Skeletal muscle satellite cell (primary cell): Measurements from ENCODE around the gene KPNB1.
A peak's percentile ranks its signal among the peaks of the same experiment; 100 is the strongest.

Source experiments
- H3K27me3 ChIP-seq: 2 replicates; pipeline ENCODE4 v1.7.0; 2013; ENCODE audit warnings: low read length; ENCODE audit not compliant: control insufficient read depth, insufficient read depth
- H3K36me3 ChIP-seq: 2 replicates; pipeline ENCODE4 v1.7.0; 2013; ENCODE audit warnings: mild to moderate bottlenecking, control low read depth, low read length; ENCODE audit not compliant: insufficient read depth
- H3K4me1 ChIP-seq: 2 replicates; pipeline ENCODE4 v1.7.0; 2013; ENCODE audit warnings: low read length; ENCODE audit not compliant: control insufficient read depth, insufficient read depth
- H3K4me2 ChIP-seq: 2 replicates; pipeline ENCODE4 v1.7.0; 2013; ENCODE audit warnings: mild to moderate bottlenecking, low read length
- H3K4me3 ChIP-seq: 2 replicates; pipeline ENCODE4 v1.7.0; 2013; ENCODE audit warnings: low read length
- H3K9ac ChIP-seq: 2 replicates; pipeline ENCODE4 v1.7.0; 2013; ENCODE audit warnings: mild to moderate bottlenecking, low read depth, low read length, moderate library complexity
- H3K9me3 ChIP-seq: replicated peaks from 2 replicates; pipeline ENCODE4 v1.7.0; 2013; ENCODE audit warnings: mild to moderate bottlenecking, control low read depth, low read length

Gene KPNB1

GRCh38 chr17:47638903-47639302 is 10.8 kb upstream of the KPNB1 start:
- Histone ChIP-seq H3K4me1 (peaks cover 3% of the 10 kb centered on the region), H3K36me3 (no peaks in the 10 kb centered on the region), H3K9ac (no peak overlapping the region), H3K9me3 (no peaks in the 10 kb centered on the region), H3K4me3 (no peak overlapping the region), H3K4me2 (no peak overlapping the region), H3K27me3 (no peaks in the 10 kb centered on the region)

- Histone ChIP-seq H3K4me3 (no peak overlapping the region), H3K9ac (no peak overlapping the region), H3K27me3 (no peaks in the 10 kb centered on the region), H3K4me1 (peaks cover 3% of the 10 kb centered on the region), H3K9me3 (no peaks in the 10 kb centered on the region), H3K4me2 (no peak overlapping the region), H3K36me3 (no peaks in the 10 kb centered on the region)
Observed at GRCh38 chr17:47640076-47640475, 9.6 kb upstream of the KPNB1 start.

GRCh38 chr17:47641202-47641601 is 8.5 kb upstream of the KPNB1 start:
- Histone ChIP-seq H3K36me3 (no peaks in the 10 kb centered on the region), H3K9me3 (no peaks in the 10 kb centered on the region), H3K4me1 (peaks cover 3% of the 10 kb centered on the region), H3K4me3 (no peak overlapping the region), H3K9ac (no peak overlapping the region), H3K27me3 (no peaks in the 10 kb centered on the region), H3K4me2 (no peak overlapping the region)

- H3K4me1 ChIP-seq, result peaks cover 3% of the 10 kb centered on the region
- no peak overlapping the region for H3K9ac ChIP-seq
- no peaks in the 10 kb centered on the region for H3K36me3 ChIP-seq
- no peak overlapping the region for H3K4me2 ChIP-seq
- no peaks in the 10 kb centered on the region for H3K9me3 ChIP-seq
- H3K4me3 ChIP-seq, result no peak overlapping the region
- H3K27me3 ChIP-seq, result no peaks in the 10 kb centered on the region
Observed at GRCh38 chr17:47643116-47643515, 6.6 kb upstream of the KPNB1 start.

GRCh38 chr17:47644324-47644723 is 5.4 kb upstream of the KPNB1 start:
- Histone ChIP-seq H3K36me3 (no peaks in the 10 kb centered on the region), H3K27me3 (no peaks in the 10 kb centered on the region), H3K4me2 (no peak overlapping the region), H3K4me1 (peaks cover 9% of the 10 kb centered on the region), H3K9me3 (no peaks in the 10 kb centered on the region), H3K9ac (no peak overlapping the region), H3K4me3 (no peak overlapping the region)

GRCh38 chr17:47649972-47650524 is 329 bp downstream of the KPNB1 start:
- Histone ChIP-seq H3K27me3 (no peaks in the 10 kb centered on the region), H3K9ac (peak overlapping the region; percentile 84), H3K9me3 (no peaks in the 10 kb centered on the region), H3K4me2 (peak overlapping the region; percentile 75), H3K36me3 (peaks cover 29% of the 10 kb centered on the region), H3K4me3 (peak overlapping the region; percentile 86), H3K4me1 (peaks cover 37% of the 10 kb centered on the region)

DNA sequence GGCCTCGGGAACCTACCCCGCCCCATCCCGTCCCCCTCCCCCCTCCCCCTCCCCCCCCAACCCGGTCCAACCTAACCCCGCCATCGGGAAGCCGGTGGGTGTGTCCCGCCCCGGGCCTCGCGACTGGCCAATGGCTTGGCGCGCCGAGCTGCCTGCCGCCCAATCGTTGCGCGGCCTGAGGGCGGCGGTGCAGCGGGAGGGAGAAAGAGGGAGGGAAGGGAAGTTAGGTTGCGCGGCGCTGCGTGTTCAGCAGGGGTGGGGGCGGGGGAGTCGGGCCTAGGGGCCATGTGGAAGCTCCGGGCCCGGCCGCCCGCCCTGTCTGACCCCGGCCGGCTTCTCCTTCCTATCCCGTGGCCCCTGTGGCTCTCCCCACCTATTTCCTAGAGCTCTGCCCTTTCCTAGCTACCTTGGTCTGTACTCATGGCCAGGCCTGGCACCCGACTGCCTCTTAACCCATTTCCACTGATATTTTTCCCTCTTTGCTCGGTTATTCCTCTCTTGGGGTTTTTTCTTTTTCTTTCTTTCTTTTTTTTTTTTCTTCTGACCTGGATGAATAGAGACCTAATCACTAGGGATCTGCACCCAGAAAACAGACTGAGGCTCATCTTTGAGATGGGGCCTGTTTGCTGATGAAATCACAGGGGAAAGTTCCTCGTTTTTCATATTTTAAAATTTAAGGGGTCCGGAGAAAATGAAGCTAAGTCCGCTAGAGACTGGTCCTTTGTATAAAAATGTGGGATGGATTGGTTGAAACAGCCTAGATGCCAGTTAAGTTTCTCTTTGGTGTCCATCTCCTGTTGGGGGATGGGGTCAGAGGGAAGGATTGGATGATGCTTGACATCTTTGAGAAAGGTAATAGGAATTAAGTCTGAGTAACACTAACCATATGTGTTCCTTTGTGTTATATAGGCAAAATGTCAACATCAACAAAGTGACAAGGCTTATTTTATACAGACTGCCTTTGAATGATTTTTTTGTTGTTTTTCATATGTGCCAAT is 1.1 kb downstream of the KPNB1 start:
- Histone ChIP-seq H3K36me3 (peaks cover 36% of the 10 kb centered on the region), H3K27me3 (no peaks in the 10 kb centered on the region), H3K4me2 (peak overlapping the region; percentile 90), H3K4me1 (peaks cover 39% of the 10 kb centered on the region), H3K4me3 (peak overlapping the region; percentile 86), H3K9ac (peak overlapping the region; percentile 91), H3K9me3 (no peaks in the 10 kb centered on the region)

GRCh38 chr17:47651704-47652103 is 2.0 kb downstream of the KPNB1 start:
- peak overlapping the region; percentile 86 for H3K4me3 ChIP-seq

DNA sequence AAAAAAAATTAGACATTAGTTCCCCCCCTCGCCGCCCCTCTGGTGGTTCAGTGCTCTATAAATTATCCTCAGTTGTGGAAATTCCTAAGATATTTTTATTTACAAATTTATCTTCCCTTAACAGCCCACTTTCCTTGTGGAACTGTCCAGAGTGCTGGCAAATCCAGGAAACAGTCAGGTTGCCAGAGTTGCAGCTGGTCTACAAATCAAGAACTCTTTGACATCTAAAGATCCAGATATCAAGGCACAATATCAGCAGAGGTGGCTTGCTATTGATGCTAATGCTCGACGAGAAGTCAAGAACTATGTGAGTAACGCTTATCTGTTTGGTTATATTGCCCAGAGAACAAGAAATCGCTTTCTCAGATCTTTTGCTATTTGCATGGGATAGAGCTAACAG is 2.9 kb downstream of the KPNB1 start:
- no peaks in the 10 kb centered on the region for H3K27me3 ChIP-seq
- peak overlapping the region; percentile 26 for H3K4me2 ChIP-seq
- H3K36me3 ChIP-seq, result peaks cover 52% of the 10 kb centered on the region
- H3K9ac ChIP-seq, result no peak overlapping the region
- H3K9me3 ChIP-seq, result no peaks in the 10 kb centered on the region
- H3K4me1 ChIP-seq, result peaks cover 39% of the 10 kb centered on the region
- no peak overlapping the region for H3K4me3 ChIP-seq

More at GRCh38 chr17:47651704-47652103, 2.0 kb downstream of the KPNB1 start:
- H3K36me3 ChIP-seq, result peaks cover 44% of the 10 kb centered on the region
- H3K9ac ChIP-seq, result peak overlapping the region; percentile 91
- no peaks in the 10 kb centered on the region for H3K9me3 ChIP-seq
- peak overlapping the region; percentile 90 for H3K4me2 ChIP-seq
- H3K4me1 ChIP-seq, result peaks cover 39% of the 10 kb centered on the region
- no peaks in the 10 kb centered on the region for H3K27me3 ChIP-seq

DNA sequence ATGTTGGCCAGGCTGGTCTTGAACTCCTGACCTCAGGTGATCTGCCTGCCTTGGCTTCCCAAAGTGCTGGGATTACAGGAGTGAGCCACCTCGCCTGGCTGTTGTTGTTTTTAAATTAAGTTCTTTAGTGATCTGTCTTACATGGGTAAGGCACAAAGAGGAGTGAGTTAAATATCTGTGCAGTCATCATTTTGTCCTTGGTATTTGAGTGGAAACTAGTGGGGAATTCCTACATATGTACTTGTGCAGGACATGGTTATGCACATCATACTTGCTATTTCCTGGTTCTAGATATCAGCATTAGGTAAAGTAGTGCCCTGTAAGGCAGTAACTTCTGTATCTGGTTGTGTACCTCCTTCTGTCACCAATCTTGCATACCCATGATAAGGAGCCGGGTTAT is 3.7 kb downstream of the KPNB1 start:
- Histone ChIP-seq H3K4me3 (no peak overlapping the region), H3K9me3 (no peaks in the 10 kb centered on the region), H3K9ac (no peak overlapping the region), H3K4me2 (peak overlapping the region; percentile 28), H3K4me1 (peaks cover 39% of the 10 kb centered on the region), H3K27me3 (no peaks in the 10 kb centered on the region), H3K36me3 (peaks cover 61% of the 10 kb centered on the region)

DNA sequence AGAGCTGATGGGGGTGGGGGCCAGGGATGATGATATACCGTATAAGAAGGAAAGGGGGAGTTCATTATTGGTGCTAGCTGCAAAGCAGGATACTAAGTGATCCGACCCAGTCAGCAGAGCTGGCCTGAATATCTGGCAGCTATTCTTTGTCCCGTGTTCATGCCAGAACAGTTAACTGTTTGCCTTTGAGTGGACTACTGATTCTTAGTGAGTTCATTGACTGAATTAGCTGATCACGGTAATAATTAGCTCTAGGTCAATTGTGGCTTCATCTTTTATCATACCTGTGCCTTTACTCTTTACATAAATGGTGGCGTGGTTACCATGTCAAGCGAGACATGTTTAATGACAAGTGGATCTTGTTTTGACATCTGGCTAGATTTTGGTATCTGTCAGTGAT is 5.3 kb downstream of the KPNB1 start:
- Histone ChIP-seq H3K4me2 (peak overlapping the region; percentile 49), H3K9ac (no peak overlapping the region), H3K36me3 (peaks cover 75% of the 10 kb centered on the region), H3K27me3 (no peaks in the 10 kb centered on the region), H3K4me3 (no peak overlapping the region), H3K9me3 (no peaks in the 10 kb centered on the region), H3K4me1 (peaks cover 33% of the 10 kb centered on the region)
